ENCODE data around the gene XXYLT1.
"Not testable (repeated sequence)": the region's sequence is repeated elsewhere in the genome, so short reads cannot be mapped to it uniquely, and the experiment has no call there.

- not testable (repeated sequence) for TF ChIP-seq ZC3H10 (CRISPR knock-in tag; IDR thresholded peaks at IDR 0.05); ZNF8 (CRISPR knock-in tag; IDR thresholded peaks at IDR 0.05); CREB5 (CRISPR knock-in tag; IDR thresholded peaks at IDR 0.05; ENCODE audit: low read depth); ZFP3 (CRISPR knock-in tag; IDR thresholded peaks at IDR 0.05)
Measured at GRCh38 chr3:195107031-195107430, 163.9 kb downstream of the XXYLT1 start.
